Stimulated activated CD8-positive, alpha-beta memory T cell treated with anti-CD3 and anti-CD28 coated beads, Interleukin-4, amount 100 ng/mL, for 1 hour (primary cell): ENCODE measurements around the gene ZSCAN23.
"Not testable (repeated sequence)": the region's sequence is repeated elsewhere in the genome, so short reads cannot be mapped to it uniquely, and the experiment has no call there.

Experiments used
- DNase-seq, 2 donors: peaks; one replicate each; pipeline ENCODE4 v3.0.0-alpha.2; 2020; ENCODE audit warnings: low read depth in 2 of 2, low spot score in 1 of 2

ZSCAN23 gene

GRCh38 chr6:28443112-28443773, at the start of gene ZSCAN23:
ZSCAN23 (minus strand) TSS chr6:28443491; CDS start chr6:28436266, 7,225 bp downstream.
- DNase-seq: peak; percentile 36 to 66

GRCh38 chr6:28491984-28492317, 48.7 kb upstream of the ZSCAN23 start:
- DNase-seq: no peak

- DNase-seq: no peak
These were observed 47.1 kb upstream of the ZSCAN23 start for GRCh38 chr6:28490205-28490890.

GRCh38 chr6:28489366-28490204, 46.3 kb upstream of the ZSCAN23 start:
- no peak for DNase-seq

GRCh38 chr6:28488916-28489365, 45.6 kb upstream of the ZSCAN23 start:
- DNase-seq: no peak

- no peak for DNase-seq
These were observed 43.9 kb upstream of the ZSCAN23 start for GRCh38 chr6:28486988-28487742.

GRCh38 chr6:28486533-28486932, 43.2 kb upstream of the ZSCAN23 start:
- DNase-seq: no peak

- DNase-seq: no peak
These were observed 42.2 kb upstream of the ZSCAN23 start for GRCh38 chr6:28485482-28485881.

GRCh38 chr6:28480253-28480932, 37.1 kb upstream of the ZSCAN23 start:
- no peak for DNase-seq

GRCh38 chr6:28478518-28478917, 35.2 kb upstream of the ZSCAN23 start:
- no peak for DNase-seq

- DNase-seq: no peak
These were observed 31.3 kb upstream of the ZSCAN23 start for GRCh38 chr6:28474441-28475219.

GRCh38 chr6:28469153-28469745, 26.0 kb upstream of the ZSCAN23 start:
- DNase-seq: not testable (repeated sequence)

- no peak for DNase-seq
These were observed 24.8 kb upstream of the ZSCAN23 start for GRCh38 chr6:28468056-28468455.

GRCh38 chr6:28462401-28462800, 19.1 kb upstream of the ZSCAN23 start:
- no peak for DNase-seq

- DNase-seq: no peak
These were observed 15.3 kb upstream of the ZSCAN23 start for GRCh38 chr6:28458568-28458967.

- no peak for DNase-seq
These were observed 5.8 kb upstream of the ZSCAN23 start for GRCh38 chr6:28449056-28449455.

GRCh38 chr6:28447512-28447906, 4.2 kb upstream of the ZSCAN23 start:
- DNase-seq: not testable (repeated sequence)

GRCh38 chr6:28446818-28447511, 3.7 kb upstream of the ZSCAN23 start:
- no peak for DNase-seq

GRCh38 chr6:28444759-28445158, 1.5 kb upstream of the ZSCAN23 start:
- not testable (repeated sequence) for DNase-seq
